PC-3 (cell line): Measurements from ENCODE around the gene PRKCE.

Experiments used
- CTCF ChIP-seq: fragments of 300-600 bp; sonication (generic); conservative IDR thresholded peaks from 2 replicates; pipeline ENCODE4 v1.5.1; 2017; ENCODE audit warnings: antibody characterized with exemption, low read depth, mild to moderate bottlenecking, low read length
- EZH2phosphoT487 ChIP-seq: fragments of 300-600 bp; sonication (generic); IDR thresholded peaks from 2 replicates; pipeline ENCODE4 v1.6.1; 2018; ENCODE audit warnings: mild to moderate bottlenecking, antibody characterized with exemption, low read length, borderline replicate concordance

- no peak for TF ChIP-seq CTCF
- TF ChIP-seq EZH2phosphoT487, result no peak
Observed at GRCh38 chr2:45789317-45789716, 137.8 kb downstream of the PRKCE start.
